Endothelial cell of umbilical vein (primary cell): ENCODE measurements around the gene RND3. TPM values are rescaled to one million over a fixed set of nuclear protein-coding genes. Genes with fewer than 3 reads are reported as not detected.

ENCODE experiments used
- BruUV-seq: library from RNA; stranded (reverse); fragments of 400-500 nt; replicated peaks from 2 replicates; lab custom pipeline; 2021; lab: Mats Ljungman, UMichigan
- CTCF ChIA-PET: fragments of 300-600, 350-600 bp; sonication (Branson Sonifier 250); formaldehyde crosslinking; loops from one replicate; lab custom pipeline; 2021; ENCODE audit warnings: antibody characterized with exemption, inconsistent platforms; lab: Charles Lee
- POLR2A ChIA-PET: fragments of 300-600, 350-600 bp; sonication (Branson Sonifier 250); formaldehyde crosslinking; loops from one replicate; lab custom pipeline; 2021; ENCODE audit warnings: antibody characterized with exemption, inconsistent platforms; lab: Charles Lee
- DNase-seq: peaks from one replicate; pipeline ENCODE4 v3.0.0-alpha.2; 2011; ENCODE audit warnings: low read depth, low spot score
- FAIRE-seq: peaks from 2 replicates; lab custom pipeline; 2011; peaks lifted over from hg19 to GRCh38; lab: Jason Lieb, UNC
- H2AFZ ChIP-seq: 2 replicates; pipeline ENCODE4 v1.6.0; 2012; ENCODE audit warnings: low read depth, low read length, control low read depth, inconsistent platforms
- H3K27ac ChIP-seq: 2 replicates; pipeline ENCODE4 v1.5.1; 2011; ENCODE audit warnings: low read depth, mild to moderate bottlenecking, control low read depth, low read length, moderate library complexity; ENCODE audit not compliant: insufficient read depth
- H3K27me3 ChIP-seq, 2 experiments: 2 replicates each; pipeline versions ENCODE4 v1.6.0 to v1.6.1; 2011; ENCODE audit warnings: low read length in 2 of 2, mixed read lengths in 1 of 2; ENCODE audit not compliant: control insufficient read depth in 2 of 2, insufficient read depth in 2 of 2
- H3K36me3 ChIP-seq, 2 experiments: 2 replicates in 1 of 2; 3 replicates in 1 of 2; pipeline ENCODE4 v1.5.1; 2011; ENCODE audit warnings: low read length in 2 of 2, mild to moderate bottlenecking in 1 of 2, moderate library complexity in 1 of 2; ENCODE audit not compliant: control insufficient read depth in 2 of 2, insufficient read depth in 2 of 2; ENCODE audit errors: extremely low read depth in 1 of 2
- H3K4me1 ChIP-seq: 3 replicates; pipeline ENCODE4 v1.5.1; 2011; ENCODE audit warnings: mild to moderate bottlenecking, low read length; ENCODE audit not compliant: control insufficient read depth, insufficient read depth; ENCODE audit errors: extremely low read depth
- H3K4me2 ChIP-seq: 2 replicates; pipeline ENCODE4 v1.6.1; 2011; ENCODE audit warnings: low read length, control low read depth, mixed read lengths; ENCODE audit not compliant: insufficient read depth
- H3K4me3 ChIP-seq, 3 experiments: fragments of 200-600 bp in 1 of 3; sonication (generic), shearing (Covaris generic) in 1 of 3; replicated peaks in 1 of 3; 2 replicates each; pipeline ENCODE4 v1.5.1; 2011 to 2016; ENCODE audit warnings: control low read depth in 3 of 3, low read length in 3 of 3, mild to moderate bottlenecking in 2 of 3, inconsistent platforms in 1 of 3, low read depth in 1 of 3, moderate library complexity in 1 of 3; ENCODE audit not compliant: insufficient read depth in 1 of 3
- H3K79me2 ChIP-seq: 2 replicates; pipeline ENCODE4 v1.6.0; 2012; ENCODE audit warnings: low read length, inconsistent platforms; ENCODE audit not compliant: control insufficient read depth, insufficient read depth
- H3K9ac ChIP-seq: replicated peaks from 2 replicates; pipeline ENCODE3; 2011; ENCODE audit warnings: low read length, control low read depth; ENCODE audit not compliant: insufficient read depth; ENCODE audit errors: extremely low read depth
- H3K9me1 ChIP-seq: replicated peaks from 3 replicates; pipeline ENCODE4 v1.6.0; 2011; ENCODE audit warnings: mild to moderate bottlenecking, low read length; ENCODE audit not compliant: control insufficient read depth, insufficient read depth; ENCODE audit errors: extremely low read depth
- H3K9me3 ChIP-seq: replicated peaks from 2 replicates; pipeline ENCODE4 v1.5.1; 2012; ENCODE audit warnings: low read length, inconsistent platforms; ENCODE audit not compliant: control insufficient read depth, insufficient read depth
- H4K20me1 ChIP-seq: replicated peaks from 2 replicates; pipeline ENCODE3; 2011; ENCODE audit warnings: mild to moderate bottlenecking, low read length; ENCODE audit not compliant: control insufficient read depth, insufficient read depth; ENCODE audit errors: extremely low read depth
- EZH2 ChIP-seq: IDR thresholded peaks from 2 replicates; pipeline ENCODE4 v1.6.1; 2012; ENCODE audit warnings: borderline replicate concordance, low read depth, mild to moderate bottlenecking, moderate library complexity, low read length, inconsistent platforms; ENCODE audit not compliant: severe bottlenecking
- FOS ChIP-seq: IDR thresholded peaks from 2 replicates; pipeline ENCODE4 v1.6.1; 2011; ENCODE audit warnings: mild to moderate bottlenecking, low read length, moderate library complexity, borderline replicate concordance; ENCODE audit not compliant: insufficient read depth
- GATA2 ChIP-seq: IDR thresholded peaks from 2 replicates; pipeline ENCODE4 v1.7.0; 2011; ENCODE audit warnings: low read depth, mild to moderate bottlenecking, moderate library complexity, mixed read lengths, low read length; ENCODE audit not compliant: insufficient read length, insufficient read depth
- JUN ChIP-seq: IDR thresholded peaks from 2 replicates; pipeline ENCODE4 v1.6.1; 2011; ENCODE audit warnings: borderline replicate concordance, low read depth; ENCODE audit not compliant: insufficient read length, insufficient read depth
- MAX ChIP-seq: IDR thresholded peaks from 2 replicates; pipeline ENCODE4 v1.6.1; 2011; ENCODE audit not compliant: insufficient read depth, insufficient read length
- MYC ChIP-seq: IDR thresholded peaks from one replicate; pipeline ENCODE4 v1.6.1; 2011; ENCODE audit warnings: mild to moderate bottlenecking, low read depth, low read length
- POLR2A ChIP-seq: IDR thresholded peaks from 2 replicates; pipeline ENCODE4 v1.6.1; 2012; ENCODE audit warnings: low read depth, mild to moderate bottlenecking, control low read depth, low read length
- POLR2AphosphoS5 ChIP-seq: IDR thresholded peaks from 2 replicates; pipeline ENCODE4 v1.6.1; 2012; ENCODE audit warnings: low read depth, mild to moderate bottlenecking, control low read depth, low read length, moderate library complexity; ENCODE audit not compliant: insufficient read depth
- dilution Hi-C: fragments of 300-500 bp; cut with MboI; formaldehyde crosslinking; loops from one replicate; pipeline ENCODE4 v1.15.0; 2019; ENCODE audit warnings: low sequenced_read_pairs; ENCODE audit not compliant: extremely low pct_ligation_motif_present
- intact Hi-C: fragments of 100-400 bp; cut with micrococcal nuclease; formaldehyde crosslinking; loops from one replicate; pipeline ENCODE4 v1.10.0; 2022
- polyA plus RNA-seq, 4 experiments: library from polyadenylated mRNA; depleted of rRNA in 3 of 4; stranded (reverse) in 3 of 4; unstranded in 1 of 4; fragments of >200 nt; gene quantifications; 2 replicates each; pipeline versions ENCODE4 v1.2.1 to v1.2.3, GENCODE V29; 2011 to 2012; ENCODE audit warnings: missing spikeins in 1 of 4
- total RNA-seq: library from RNA; stranded (reverse); gene quantifications from 2 replicates; pipeline ENCODE4 v1.2.3, GENCODE V29; 2021
- TF ChIP-seq, protein P1 (sequence below), 2 donors: IDR thresholded peaks; 1 replicate in 1 of 2; 2 replicates in 1 of 2; pipeline ENCODE4 v1.5.1; 2011; ENCODE audit warnings: low read length in 2 of 2, mild to moderate bottlenecking in 2 of 2, moderate library complexity in 2 of 2, control low read depth in 1 of 2, inconsistent platforms in 1 of 2, low read depth in 1 of 2; ENCODE audit not compliant: insufficient read depth in 1 of 2; ENCODE audit errors: extremely low read depth in 1 of 2

Gene RND3
- total and polyA plus RNA-seq, 2 donors (not counting 3 experiments of a cell fraction or from before 2014, with no cell fraction given) = 53.3 to 158 TPM

- no TSS peak for BruUV-seq
- Histone ChIP-seq H4K20me1 (peaks cover 24% of the 10 kb centered on the region), H3K4me1 (peaks cover 99% of the 10 kb centered on the region), H3K4me3 (peak overlapping the region in 1 of 3 experiments; percentile 46), H2AFZ (no peak overlapping the region), H3K79me2 (peaks cover 100% of the 10 kb centered on the region), H3K4me2 (peak overlapping the region; percentile 94), H3K27ac (peak overlapping the region; percentile 83), H3K9me1 (no peaks in the 10 kb centered on the region), H3K36me3 (peaks cover 13 to 60% of the 10 kb centered on the region in 2 experiments), H3K27me3 (no peaks in the 10 kb centered on the region), H3K9ac (peak overlapping the region; percentile 66), H3K9me3 (no peaks in the 10 kb centered on the region)
- dilution Hi-C loops (loop anchor here (25.0 kb wide), 1 partner anchor 340 kb away; no protein-coding TSS in a partner anchor), intact Hi-C loops (loop anchor here (1.0 kb wide), 1 partner anchor 8 kb away; no protein-coding TSS in a partner anchor)
- ChIA-PET CTCF (interaction anchor here (0.9 to 2.1 kb wide), 12 partner anchors 8 to 879 kb away, joined by 3 to 13 read pairs (median 6); no protein-coding TSS in a partner anchor), POLR2A (interaction anchor here (1.1 to 4.2 kb wide), 4 partner anchors 8 to 52 kb away, joined by 5 to 15 read pairs (median 8); no protein-coding TSS in a partner anchor)
- peak; percentile 27 for TF ChIP-seq POLR2A
- TF ChIP-seq MYC = no peak
- FAIRE-seq (no peak), DNase-seq (peak; percentile 56)
These were observed 10.6 kb downstream of the RND3 start for GRCh38 chr2:150476809-150477302.

DNA sequence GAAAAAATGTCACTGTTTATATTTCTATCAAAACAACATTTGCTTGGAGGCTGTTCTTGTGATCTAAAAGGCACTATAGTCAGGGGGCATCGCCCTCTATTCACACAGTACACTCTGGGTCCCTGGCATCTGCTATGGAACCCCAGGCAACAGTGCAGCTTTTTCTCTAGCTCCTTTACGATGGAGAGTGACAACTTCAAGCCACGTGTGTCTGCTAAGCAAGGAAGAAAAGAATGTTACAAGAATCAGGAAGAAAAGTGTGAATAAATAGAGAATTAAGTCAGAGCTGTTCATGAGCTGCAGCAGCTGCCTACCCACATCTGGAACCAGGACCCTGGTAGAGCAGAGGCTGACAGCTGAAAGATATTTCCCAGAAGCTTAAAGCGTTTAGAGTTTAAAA is 11.2 kb downstream of the RND3 start:
- CTCF ChIA-PET = interaction anchor here (0.8 to 2.1 kb wide), 12 partner anchors 8 to 884 kb away, joined by 3 to 13 read pairs (median 6); no protein-coding TSS in a partner anchor
- Histone ChIP-seq H3K4me1 (peaks cover 99% of the 10 kb centered on the region), H3K4me3 (peak overlapping the region in 1 of 3 experiments; percentile 8)

More for the DNA sequence above, 11.2 kb downstream of the RND3 start:
- dilution Hi-C loops (loop anchor here (25.0 kb wide), 1 partner anchor 339 kb away; no protein-coding TSS in a partner anchor), intact Hi-C loops (no loop called here)
- no peak for FAIRE-seq
- no TSS peak for BruUV-seq
- TF ChIP-seq FOS (no peak), JUN (no peak), MAX (no peak), GATA2 (no peak), POLR2AphosphoS5 (no peak), POLR2A (no peak), MYC (no peak), EZH2 (no peak)
- TF ChIP-seq, protein P1, sequence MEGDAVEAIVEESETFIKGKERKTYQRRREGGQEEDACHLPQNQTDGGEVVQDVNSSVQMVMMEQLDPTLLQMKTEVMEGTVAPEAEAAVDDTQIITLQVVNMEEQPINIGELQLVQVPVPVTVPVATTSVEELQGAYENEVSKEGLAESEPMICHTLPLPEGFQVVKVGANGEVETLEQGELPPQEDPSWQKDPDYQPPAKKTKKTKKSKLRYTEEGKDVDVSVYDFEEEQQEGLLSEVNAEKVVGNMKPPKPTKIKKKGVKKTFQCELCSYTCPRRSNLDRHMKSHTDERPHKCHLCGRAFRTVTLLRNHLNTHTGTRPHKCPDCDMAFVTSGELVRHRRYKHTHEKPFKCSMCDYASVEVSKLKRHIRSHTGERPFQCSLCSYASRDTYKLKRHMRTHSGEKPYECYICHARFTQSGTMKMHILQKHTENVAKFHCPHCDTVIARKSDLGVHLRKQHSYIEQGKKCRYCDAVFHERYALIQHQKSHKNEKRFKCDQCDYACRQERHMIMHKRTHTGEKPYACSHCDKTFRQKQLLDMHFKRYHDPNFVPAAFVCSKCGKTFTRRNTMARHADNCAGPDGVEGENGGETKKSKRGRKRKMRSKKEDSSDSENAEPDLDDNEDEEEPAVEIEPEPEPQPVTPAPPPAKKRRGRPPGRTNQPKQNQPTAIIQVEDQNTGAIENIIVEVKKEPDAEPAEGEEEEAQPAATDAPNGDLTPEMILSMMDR (IDR thresholded peaks at IDR 0.05; ENCODE audit: extremely low read depth in 1 of 2, insufficient read depth in 1 of 2, low read depth in 1 of 2, low read length in 2 of 2) = no peak
- H3K36me3 ChIP-seq = peaks cover 13 to 61% of the 10 kb centered on the region in 2 experiments
- H3K4me2 ChIP-seq = peak overlapping the region; percentile 94
- H3K79me2 ChIP-seq = peaks cover 100% of the 10 kb centered on the region
- H3K9me3 ChIP-seq = no peaks in the 10 kb centered on the region
- peaks cover 24% of the 10 kb centered on the region for H4K20me1 ChIP-seq
- no peaks in the 10 kb centered on the region for H3K9me1 ChIP-seq
- H3K9ac ChIP-seq = peak overlapping the region; percentile 66
- H2AFZ ChIP-seq = no peak overlapping the region
- H3K27me3 ChIP-seq = no peaks in the 10 kb centered on the region
- peak overlapping the region; percentile 83 for H3K27ac ChIP-seq
- POLR2A ChIA-PET = interaction anchor here (1.1 to 4.2 kb wide), 4 partner anchors 9 to 51 kb away, joined by 5 to 15 read pairs (median 8); no protein-coding TSS in a partner anchor
- peak; percentile 56 for DNase-seq
